Activated CD4-positive, alpha-beta T cell treated with anti-CD3 and anti-CD28 coated beads, Interleukin-2, amount 50 U/mL, for 1 hour (primary cell): Measurements from ENCODE around the gene CASQ1.

Source experiments
- DNase-seq: peaks from one replicate; pipeline ENCODE4 v3.0.0-alpha.2; 2020

Gene CASQ1

DNA sequence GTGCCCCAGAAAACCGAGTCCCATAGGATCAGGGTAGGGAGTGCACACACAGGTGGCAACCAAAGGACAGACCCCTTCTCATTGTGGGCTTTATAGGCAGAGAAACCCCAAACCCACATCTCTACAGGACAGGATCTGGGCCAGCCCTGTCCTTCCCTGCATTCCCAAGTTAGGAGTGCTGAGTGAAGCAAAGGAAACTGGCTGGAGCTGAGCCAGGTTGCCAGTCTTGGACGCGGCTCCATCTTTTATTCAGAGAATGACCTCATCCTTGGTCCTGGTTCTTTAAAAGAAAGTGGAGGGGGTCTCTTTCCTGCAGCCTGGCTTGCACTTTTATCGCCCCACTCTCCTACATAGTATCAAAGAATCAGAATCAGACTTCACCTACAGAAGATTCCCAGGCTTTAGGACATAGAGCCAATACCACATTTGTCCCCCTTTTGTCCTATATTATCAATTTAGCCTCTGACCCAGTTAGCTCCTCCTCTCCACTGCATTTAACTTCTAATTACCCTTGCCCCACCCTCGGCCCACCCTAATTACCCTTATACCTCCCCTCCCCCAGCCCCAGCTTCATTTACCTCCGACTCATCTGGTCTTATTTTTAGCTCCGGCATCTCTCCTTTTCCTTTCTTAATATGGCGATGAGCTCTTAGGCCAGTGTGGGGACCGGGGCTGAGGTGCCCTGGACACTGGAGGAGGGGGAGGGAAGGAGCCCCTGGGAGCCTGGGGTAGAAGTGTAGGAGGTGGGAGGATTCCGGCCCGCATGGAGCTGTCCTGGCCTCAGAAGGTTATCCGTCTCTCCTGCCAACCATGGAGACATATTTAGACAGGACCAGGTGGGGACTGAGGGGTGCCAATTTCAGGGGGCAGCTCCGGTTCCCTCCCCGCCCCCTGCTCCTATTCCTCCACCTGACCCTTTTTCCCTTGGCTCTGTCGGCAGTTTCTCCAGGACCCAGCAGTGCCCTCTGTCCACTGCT is at the start of gene CASQ1:
Gene CASQ1, plus strand, starts transcription at position 927 of the 977 bp plus-strand sequence. CDS start 177 bp downstream, outside the sequence.
- DNase-seq, result no peak

DNA sequence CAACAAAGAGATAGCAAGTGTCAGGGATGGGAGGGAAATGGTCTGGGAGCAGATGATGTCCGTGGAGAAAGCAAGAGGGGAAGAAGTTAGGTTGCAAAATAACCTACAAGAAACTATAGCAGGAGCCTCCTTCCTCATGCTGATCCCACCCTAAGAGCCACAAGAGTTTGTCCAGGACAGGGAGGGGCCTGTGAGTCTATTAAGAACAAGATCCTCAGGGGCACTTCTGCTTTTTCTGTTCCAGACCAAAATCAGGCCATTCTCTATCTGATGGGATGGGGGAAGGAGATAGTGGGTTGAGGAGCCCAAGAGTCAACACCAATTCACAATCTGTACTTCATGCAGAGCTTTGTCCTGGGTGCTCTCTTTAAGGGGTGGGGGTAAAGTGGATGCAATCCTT is 46.7 kb upstream of the CASQ1 start:
- no peak for DNase-seq

DNA sequence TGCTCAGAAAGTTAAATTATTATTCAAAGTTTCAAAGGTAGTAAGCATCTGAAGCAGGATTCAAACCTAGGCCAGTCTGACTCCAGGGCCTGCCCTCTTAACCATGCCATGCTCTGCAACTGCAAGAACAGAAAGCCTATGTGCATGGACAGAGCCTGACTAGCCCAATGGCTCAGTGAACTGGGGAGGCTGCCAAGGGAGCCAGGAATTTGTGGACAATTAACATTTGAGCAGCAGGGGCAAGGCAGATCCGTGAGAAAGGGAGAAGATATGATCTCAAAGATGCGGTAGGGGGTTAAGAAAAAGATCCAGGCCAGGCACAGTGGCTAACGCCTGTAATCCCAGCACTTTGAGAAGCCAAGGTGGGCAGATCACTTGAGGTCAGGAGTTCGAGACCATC is 45.5 kb upstream of the CASQ1 start:
- no peak for DNase-seq

DNA sequence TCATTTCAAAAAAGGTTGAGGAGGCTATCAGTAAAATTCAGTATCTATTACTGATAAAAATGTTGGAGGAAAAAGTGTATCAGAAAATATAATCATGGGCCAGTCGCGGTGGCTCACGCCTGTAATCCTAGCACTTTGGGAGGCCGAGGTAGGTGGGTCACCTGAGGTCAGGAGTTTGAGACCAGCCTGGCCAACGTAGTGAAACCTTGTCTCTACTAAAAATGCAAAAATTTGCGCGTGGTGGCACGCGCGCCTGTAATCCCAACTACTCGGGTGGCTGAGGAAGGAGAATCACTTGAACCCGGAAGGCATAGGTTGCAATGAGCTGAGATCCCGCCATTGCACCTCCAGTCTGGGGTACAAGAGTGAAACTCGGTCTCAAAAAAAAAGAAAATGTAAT is 44.3 kb upstream of the CASQ1 start:
- no peak for DNase-seq

DNA sequence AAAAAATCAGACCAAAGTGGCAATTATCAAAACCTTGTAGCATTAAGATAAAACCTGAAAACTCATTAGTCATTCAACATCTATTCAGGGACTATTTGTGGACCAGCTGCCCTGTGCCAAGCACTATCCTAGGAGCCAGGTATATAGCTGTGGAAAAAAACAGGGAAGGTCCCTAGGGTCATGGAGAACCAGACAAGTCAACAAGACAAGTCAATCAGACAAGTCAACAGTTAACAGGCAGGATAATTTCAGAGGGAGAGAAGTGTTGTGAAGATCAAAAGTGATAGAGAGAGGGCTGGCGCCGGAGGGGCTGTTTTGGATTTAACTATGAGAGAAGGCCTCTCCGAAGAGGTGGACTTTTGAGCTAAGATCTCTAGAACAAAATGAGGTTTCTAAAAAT is 42.3 kb upstream of the CASQ1 start:
- DNase-seq, result no peak

DNA sequence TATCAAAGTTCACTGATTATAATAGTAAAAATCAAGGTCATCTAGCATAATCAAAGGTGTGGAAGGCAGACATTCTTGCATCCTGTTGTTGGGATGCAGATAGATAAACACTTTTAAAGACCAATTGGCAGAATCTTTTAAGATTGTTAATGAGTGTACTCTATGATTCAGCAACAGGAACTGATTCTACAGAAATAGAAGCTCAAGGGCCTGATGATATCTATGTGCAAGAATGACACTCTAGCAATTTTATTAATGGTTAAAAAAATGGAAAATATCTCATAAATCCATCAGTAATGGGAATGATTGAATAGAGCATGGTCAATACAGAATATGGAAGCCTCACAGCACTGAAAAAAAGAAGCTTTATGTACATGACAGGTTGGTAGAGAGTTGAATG is 41.1 kb upstream of the CASQ1 start:
- no peak for DNase-seq

DNA sequence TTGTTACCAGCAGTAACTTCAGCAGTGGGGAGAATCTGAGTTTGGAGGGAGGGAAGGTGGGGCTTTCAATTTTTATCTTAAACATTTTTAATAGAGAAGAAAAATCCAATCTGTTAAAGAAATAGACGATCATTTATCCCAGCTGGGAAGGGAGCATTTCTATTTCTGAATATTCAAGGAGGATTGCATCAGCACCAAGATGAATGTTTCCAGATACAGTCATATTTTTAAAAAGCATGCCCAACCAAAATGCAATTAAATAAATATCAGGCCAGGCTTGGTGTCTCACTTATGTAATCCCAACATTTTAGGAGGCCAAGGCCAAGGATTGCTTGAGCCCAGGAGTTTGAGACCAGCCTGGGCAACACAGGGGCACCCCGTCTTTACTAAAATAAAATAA is 40.7 kb upstream of the CASQ1 start:
- DNase-seq, result no peak

DNA sequence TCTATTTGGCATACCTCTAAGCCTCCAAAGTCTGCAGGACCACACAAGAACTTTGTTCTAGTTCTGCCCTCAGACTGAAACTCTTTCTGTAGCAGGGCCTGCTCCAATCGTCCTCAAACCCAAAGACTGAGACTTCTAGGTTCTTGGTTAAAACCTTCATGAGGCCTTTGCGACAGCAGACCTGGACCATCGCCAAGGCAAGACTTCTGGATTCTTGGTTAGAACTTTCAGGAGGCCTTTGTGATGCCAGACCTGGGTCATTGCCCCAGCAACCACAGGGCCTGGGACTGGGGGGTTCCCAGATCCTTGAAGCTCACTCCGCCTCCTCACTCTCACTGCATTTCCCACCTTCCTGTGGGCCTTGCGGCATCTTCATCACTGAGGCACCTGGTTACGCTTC is 39.1 kb upstream of the CASQ1 start, which contains the start of gene ATP1A4:
Gene ATP1A4, plus strand, starts transcription at position 301 of the 400 bp plus-strand sequence. CDS start 438 bp downstream, outside the sequence.
- no peak for DNase-seq

DNA sequence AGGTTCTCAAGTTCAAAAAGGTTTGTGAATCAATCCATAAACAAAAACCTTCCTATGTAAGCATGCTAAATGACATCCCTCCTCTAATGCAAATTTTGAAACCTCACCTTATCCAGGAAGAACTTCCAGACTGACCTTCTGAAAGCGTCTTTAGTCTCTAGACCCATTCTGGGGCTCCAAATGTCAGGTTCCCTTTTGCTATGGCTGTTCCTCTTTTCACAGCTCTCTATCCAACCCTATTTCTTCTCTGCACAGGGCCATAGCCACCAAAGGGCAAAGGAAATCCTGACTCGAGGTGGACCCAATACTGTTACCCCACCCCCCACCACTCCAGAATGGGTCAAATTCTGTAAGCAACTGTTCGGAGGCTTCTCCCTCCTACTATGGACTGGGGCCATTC is 35.6 kb upstream of the CASQ1 start:
- DNase-seq, result no peak

DNA sequence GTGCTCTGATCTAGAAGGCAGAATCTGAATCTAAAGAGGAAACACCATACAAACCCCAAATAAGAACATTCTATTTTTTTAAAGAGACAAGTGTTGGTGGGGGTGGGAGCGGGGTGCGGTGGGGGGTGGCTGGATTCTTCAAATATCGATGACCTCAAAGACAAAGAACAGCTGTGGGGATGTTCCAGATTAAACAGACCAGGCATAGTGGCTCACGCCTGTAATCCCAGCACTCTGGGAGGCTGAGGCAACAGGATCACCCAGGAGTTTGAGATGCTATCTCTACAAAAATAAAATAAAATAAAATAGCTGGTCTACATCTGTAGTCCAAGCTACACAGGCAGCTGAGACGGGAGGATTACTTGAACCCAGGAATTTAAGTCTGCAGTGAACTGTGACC is 34.0 kb upstream of the CASQ1 start:
- DNase-seq, result no peak

DNA sequence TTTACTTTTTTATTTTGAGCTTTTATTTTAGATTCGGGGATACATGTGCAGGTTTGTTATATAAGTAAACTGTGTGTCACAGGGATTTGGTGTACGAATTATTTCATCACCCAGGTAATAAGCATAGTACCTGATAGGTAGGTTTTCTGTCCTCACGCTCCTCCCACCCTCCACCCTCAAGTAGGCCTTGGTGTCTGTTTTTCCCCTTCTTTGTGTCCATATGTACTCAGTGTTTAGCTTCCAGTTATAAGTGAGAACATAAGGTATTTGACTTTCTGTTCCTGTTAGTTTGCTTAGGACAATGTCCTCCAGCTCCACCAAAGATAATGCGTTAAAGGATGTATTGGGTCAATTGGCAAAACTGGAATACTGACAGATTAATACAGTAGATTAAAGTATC is 33.2 kb upstream of the CASQ1 start:
- DNase-seq, result no peak

DNA sequence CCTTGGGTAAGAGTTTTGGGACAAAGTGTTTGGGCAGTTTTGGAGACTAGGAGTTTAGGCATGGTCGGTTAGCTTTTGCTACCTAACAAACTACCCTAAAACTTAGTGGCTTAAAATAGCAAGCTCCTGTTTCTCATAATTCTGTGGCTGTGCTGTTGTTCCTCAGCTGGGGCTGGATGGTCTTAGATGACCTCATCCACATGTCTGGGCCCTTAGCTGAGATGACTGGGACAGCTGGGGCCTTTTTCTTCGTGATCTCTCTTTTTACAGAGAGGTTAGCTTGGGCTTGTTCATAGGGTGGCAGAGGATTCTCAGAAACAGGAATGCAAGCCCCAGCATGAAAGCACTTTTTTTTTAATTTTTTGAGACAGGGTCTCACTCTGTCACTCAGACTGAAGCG is 32.3 kb upstream of the CASQ1 start:
- DNase-seq, result no peak

DNA sequence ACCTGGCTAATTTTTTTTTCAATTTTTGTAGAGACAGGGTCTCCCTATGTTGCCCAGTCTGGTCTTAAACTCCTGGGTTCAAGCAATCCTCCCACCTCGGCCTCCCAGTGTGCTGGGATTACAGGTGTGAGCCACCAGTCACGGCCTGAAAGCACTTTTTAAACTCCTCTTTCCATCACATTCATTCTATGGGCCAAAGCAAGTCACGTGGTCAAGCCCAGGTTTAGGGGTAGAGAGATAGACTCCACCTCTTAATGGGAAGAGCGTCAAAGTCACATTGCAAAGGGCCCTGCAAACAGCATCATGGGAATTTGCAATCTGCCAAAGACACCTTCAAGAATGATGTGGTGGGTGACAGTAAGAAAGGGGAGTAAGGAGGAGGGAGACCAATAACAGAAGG is 31.8 kb upstream of the CASQ1 start:
- no peak for DNase-seq

DNA sequence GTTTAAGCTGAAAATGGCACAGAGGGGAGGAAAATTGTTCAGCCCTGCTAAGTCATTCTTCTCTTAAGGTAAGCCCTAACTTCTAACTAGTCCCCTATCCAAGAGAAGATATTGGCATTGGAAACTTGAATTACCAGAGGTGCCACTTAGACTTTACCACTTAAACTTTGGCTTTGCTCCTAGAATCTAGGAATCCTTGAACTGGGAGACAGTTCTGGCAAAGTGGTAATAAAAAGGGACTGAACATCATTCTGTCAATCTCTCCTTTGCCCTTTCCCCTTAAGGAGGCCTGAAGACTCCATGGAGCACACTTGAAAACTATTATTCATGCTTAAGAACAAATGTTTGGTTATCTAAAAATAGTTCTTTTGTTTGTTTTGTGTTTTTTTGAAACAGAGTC is 30.5 kb upstream of the CASQ1 start:
- no peak for DNase-seq

DNA sequence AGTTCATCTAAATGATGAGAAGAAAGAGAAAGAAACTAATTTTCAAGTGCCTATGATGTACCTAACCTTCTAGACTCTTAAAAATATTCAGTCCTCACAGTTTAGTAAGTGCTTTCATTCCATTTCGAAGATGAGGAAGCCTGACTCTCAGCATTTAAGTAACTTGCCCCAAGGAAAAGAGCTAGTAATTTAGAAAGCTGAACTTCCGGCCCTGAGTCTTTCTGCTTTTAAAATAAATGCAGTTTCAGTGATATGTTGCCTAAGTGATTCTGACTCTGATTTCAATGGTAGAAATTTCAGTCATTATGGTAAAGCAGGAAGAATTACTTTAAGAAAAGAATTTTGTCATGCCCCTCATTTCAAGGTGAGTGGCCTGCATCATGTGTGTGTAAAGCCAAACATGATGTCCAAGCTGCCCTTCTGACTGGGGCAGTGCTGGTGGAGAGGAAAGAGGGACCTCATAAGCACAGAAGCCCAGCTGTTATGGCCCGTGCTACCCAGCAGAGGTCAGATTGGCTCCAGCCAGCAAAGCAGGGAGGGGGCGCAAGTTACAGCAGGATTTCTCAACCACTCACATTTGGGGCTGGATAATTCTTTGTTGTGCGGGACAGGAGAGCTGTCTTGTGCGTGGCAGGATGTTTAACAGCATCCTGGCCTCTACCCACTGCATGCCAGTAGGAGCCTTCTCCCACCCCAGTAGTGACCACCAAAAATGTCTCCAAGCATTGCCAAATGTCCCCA is 28.2 kb upstream of the CASQ1 start:
- DNase-seq, result no peak

DNA sequence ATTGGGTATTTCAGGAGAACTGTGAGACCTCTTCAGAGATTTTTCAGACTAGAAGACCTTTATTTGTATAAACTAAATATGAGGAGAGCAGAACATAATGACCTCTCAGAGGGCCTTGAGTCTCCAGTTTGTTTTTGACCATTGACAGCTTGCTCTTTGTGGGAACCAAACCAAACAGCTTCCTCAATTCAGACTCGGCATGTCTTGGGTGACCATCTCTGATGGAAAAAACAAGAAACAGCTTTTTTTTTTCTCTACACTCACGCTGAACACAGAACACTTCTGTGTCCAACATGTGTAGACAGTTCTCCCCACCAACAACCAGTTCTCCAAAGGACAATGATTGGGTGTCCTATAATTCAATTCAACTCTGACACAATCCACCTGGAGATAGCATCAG is 27.4 kb upstream of the CASQ1 start:
- DNase-seq, result no peak

DNA sequence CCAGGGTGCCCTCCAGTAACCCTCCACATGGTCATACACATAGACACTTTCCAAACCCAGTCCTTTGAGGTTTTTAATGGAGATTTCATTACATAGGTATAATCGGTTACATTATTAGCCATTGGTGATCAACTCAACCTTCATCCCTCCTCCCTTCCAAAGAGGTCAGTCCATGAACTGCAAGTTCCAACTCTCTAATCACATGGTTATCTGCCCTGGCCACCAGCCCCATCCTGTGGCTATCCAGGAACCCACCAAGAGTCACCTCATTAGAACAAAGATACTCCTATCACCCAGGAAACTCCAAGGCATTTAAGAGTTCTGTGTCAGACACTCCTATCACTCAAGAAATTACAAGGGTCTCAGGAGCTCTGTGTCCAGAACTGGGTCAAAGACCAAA is 26.8 kb upstream of the CASQ1 start:
- no peak for DNase-seq

DNA sequence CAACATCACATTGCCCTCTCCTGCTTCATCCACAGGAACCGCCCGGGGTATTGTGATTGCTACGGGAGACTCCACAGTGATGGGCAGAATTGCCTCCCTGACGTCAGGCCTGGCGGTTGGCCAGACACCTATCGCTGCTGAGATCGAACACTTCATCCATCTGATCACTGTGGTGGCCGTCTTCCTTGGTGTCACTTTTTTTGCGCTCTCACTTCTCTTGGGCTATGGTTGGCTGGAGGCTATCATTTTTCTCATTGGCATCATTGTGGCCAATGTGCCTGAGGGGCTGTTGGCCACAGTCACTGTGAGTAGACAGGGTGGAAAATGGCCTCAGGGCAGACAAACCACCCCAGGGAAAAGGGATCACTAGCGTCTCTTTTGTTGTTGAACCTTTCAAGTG is 26.3 kb upstream of the CASQ1 start:
- DNase-seq, result no peak

DNA sequence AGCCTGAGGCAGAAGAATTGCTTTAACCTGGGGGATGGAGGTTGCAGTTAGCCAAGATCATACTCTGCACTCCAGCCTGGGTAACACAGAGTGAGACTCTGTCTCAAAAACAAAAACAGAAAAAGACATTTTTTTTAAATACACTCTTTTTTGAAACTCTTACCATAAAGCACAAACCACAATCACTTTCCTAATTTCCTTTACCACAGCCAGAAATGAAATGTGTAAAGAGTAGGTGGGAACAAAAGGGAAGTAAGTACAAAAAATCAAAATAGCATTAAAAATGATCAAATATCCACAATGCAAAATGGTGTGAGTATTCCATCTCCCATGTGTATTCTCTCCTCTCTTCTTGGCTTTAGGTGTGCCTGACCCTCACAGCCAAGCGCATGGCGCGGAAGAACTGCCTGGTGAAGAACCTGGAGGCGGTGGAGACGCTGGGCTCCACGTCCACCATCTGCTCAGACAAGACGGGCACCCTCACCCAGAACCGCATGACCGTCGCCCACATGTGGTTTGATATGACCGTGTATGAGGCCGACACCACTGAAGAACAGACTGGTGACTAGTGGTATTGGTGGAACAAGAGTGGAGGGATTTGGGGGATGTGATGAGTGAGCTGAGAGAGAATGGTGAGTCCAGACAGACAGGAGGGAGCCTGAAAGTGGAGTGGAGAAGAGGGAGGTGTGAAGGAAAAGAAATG is 24.1 kb upstream of the CASQ1 start:
- no peak for DNase-seq

DNA sequence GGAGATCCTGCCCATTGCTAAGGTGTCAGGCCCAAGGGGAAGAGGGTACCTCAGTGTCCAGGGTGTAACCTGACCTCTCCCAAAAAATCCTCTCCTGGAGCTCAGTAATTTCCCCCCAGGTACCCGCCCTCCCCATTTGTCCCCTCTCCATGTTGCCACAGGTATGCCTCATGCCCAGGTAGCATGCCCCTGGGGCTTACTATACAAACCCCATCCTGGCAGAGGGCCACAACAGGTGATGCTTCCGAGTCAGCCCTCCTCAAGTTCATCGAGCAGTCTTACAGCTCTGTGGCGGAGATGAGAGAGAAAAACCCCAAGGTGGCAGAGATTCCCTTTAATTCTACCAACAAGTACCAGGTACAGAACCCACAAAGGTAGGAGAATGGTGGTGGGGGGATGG is 23.3 kb upstream of the CASQ1 start:
- no peak for DNase-seq

DNA sequence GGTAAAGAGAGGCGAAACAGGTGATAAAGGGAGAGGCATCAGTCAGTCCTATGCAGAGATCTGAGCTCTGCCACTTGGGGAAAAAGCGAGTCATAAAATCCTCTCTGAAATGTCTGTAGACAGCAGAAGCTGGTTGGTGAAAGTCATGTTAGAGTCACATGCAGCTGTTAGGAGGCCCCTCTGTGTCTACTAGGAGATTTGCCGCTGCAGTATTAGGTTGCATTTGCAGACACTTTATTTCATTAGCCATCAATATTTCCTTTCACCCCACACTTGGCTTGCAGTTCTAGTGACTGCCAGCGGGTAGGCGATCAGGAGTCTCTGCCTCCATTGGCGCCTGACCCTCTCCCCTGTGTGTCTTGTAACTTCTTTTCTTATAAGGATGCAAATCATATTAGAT is 22.8 kb upstream of the CASQ1 start:
- DNase-seq, result no peak

DNA sequence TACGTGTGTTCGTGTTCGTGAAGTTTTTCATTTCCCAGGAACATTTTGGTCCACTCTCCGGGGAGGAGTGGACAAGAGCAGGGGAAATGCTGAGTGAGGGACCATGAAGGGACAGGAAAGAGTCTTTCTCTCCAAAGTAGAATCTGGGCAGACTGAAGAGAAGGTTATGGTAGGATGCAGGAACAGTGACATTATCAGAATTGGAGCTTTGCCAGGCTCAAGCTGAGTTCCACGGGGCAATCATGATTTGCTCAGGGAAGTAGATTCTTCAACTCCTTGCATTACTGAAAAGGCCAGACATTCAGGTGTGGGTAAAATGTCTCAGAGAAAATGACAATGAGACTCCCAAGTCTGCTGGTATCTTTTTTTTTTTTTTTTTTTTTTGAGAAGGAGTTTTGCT is 22.4 kb upstream of the CASQ1 start:
- DNase-seq, result no peak

DNA sequence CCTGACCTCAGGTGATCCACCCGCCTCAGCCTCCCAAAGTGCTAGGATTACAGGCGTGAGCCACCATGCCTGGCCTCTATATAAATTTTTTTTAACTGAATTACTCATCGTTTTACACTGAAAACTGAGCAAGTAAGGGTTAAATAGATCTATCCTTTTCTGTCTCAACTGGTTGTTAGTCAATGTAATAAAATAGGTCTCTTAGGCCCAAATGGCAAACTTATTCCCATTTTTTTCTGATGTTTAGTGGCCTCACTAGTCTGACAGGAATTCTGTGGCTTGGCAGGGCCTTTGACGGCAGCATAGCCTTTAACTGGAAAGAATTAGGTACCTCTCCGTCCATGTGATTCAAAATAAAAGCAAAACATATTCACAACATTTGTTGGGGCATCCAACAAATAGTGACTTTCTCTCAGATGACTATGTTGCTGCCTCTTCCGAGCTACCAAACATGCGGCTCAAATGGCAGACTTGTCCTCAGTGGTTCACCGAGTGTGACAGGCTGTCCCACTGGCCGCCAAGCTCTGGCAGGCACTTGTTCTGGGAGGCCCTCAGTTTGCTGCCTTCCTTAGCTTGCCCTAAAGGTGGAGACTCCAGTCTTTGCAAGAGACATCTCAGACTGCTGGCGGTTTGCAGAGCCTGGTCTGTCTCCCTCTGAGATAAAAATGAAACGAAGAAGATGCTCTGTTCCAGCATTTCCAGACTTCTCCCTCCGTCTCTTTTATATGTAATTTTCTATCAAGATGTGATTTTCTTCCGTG is 21.6 kb upstream of the CASQ1 start:
- no peak for DNase-seq
